ENCODE results near the gene ACTR2.
"Not testable (repeated sequence)": the region's sequence is repeated elsewhere in the genome, so short reads cannot be mapped to it uniquely, and the experiment has no call there.

The ACTR2 gene

DNA sequence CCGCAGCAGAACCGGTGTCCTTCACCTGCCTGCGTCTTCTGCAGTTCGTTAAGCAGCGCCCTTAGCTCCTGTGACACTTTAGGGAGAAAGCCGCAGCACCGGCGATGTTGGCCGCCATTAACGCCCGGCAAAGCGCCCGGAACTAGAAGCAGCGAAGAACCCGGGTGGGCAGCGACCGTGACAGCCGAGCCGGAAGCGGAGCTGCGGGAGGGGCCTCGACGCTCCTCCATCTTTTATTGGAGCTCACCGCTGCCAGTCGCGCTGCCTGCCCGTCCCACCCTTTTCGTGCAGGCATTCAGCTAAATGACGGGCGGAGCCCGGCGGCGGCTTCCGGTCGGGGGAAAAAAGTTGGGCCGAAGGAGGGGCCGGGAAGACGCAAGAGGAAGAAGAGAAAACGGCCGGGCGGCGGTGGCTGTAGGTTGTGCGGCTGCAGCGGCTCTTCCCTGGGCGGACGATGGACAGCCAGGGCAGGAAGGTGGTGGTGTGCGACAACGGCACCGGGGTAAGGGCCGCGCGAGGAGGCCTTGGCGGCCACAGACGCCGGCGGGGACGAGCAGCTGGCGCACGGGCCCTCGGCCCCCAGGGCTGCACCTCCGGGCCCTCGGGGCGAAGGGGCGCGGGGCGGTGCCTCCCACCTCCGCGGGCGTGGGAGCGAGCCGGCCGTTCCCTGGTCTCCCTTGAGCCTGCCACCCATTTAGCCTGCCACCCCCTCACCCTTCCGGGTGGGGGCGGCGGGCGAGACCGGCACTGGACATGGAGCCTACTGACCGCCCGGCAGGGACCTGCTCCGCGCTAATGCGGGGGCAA is at the start of gene ACTR2:
ACTR2 (plus strand) TSS at position 376 of the 807 bp plus-strand sequence; CDS start at position 455, 79 bp downstream.
- FAIRE-seq, result no peak

DNA sequence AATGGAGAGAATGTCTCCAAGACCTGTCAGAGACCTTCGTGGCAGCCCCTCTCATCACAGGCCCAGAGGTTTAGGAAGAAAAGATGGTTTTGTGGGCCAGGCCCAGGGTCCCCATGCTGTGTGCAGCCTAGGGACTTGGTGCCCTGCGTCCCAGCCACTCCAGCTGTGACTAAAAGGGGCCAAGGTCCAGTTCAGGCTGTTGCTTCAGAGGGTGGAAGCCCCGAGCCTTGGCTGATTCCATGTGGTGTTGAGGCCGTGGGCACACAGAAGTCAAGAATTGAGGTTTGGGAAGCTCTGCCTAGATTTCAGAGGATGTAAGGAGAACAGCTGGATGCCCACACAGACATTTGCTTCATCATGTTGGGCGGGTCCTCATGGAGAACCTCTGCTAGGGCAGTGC is 45.1 kb upstream of the ACTR2 start:
- no peak for FAIRE-seq

DNA sequence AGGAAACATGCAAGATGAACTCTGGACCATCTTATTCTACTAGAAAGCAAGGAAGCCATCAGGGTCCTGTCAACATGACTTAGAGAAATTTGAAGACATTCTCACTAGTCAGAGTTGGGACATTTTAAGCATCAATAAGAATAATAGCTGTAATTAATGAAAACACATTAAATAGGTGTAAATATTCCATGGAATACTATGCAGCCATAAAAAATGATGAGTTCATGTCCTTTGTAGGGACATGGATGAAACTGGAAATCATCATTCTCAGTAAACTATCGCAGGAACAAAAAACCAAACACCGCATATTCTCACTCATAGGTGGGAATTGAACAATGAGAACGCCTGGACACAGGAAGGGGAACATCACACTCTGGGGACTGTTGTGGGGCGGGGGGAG is 44.2 kb upstream of the ACTR2 start:
- FAIRE-seq, result not testable (repeated sequence)

DNA sequence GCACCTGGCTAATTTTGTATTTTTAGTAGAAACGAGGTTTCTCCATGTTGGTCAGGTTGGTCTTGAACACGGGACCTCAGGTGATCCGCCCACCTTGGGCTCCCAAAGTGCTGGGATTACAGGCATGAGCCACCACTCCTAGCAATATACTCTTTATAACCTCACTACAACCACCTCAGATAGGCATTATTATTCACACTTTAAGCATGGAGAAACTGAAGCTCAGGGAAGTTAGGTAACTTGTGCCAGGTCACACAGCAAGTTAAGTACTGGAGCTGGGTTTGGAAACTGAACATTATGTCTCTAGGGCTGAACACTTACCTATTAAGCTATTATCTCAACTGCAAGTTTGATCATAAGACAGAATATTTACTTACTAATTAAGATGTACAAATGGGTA is 42.6 kb upstream of the ACTR2 start:
- no peak for FAIRE-seq

DNA sequence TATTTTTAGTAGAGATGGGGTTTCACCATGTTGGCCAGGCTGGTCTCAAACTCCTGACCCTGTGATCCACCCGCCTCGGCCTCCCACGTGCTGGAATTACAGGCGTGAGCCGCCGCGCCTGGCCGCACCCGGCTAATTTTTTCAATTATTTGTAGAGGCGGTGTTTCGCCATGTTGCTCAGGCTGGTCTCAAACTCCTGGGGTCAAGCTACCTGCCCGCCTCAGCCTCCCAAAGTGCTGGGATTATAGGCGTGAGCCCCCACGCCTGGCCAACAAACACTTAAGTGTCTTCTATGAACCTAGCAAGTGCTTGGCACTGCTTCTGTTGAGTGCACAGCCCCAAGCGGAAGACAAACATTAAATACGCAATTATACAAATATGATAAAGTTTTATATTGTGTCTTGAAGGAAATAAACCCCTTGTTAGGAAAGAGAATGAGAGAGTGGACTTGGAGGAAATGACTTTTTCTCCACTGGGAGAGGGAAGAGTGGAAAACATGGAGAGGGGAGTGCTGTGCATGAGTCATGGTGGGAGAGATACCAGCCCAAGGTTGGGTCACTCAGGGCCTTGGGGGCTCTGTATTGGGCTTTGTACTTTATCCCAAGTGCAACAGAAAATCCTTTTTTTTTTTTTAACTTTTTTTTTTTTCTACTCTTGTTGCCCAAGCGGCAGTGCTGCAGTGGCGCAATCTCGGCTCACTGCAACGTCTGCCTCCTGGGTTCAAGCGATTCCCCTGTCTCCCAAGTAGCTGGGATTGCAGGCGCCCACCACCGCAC is 41.4 kb upstream of the ACTR2 start:
- no peak for FAIRE-seq

DNA sequence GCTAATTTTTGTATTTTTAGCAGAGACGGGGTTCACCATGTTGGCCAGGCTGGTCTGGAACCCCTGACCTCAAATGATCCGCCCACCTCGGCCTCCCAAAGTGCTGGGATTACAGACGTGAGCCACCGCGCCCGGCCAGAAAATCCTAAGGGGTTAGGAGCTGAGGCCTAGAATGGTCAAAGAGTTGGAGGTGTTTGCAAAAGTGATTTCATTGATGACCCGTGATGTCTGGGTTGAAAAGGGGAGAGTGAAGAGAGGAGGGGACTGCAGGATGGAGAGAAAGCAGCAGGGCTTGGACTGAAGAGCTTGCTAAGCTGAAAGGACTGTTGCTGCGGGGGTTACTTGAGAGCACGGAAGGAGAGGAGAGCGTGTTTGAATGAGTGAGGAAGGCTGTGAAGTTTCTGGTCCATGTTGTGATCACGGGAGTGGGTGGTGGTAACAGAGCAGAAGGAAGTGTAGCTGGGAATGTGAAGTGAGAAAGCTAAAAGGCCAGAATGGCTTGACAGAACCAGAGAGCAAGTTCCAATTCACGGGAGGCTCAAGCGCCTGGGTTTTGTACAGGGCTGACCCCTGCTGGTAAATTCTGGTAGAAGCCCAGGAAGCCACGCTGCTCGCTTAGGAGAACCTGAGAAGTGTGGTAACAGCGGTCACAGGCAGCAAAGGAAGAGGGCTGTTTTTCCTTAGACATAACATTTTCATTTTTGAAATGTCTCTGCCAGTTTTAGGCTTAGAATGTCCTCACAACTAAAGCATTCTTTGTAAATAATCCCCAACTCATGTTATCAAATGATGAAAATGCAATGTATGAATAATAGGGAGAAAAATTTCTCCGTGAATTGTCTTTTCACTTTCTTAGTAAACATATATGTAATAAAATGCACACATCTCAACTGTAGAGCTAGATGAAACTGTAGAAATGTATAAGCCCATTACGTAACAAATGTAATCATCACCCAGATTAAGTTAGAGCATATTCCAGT is 40.5 kb upstream of the ACTR2 start:
- no peak for FAIRE-seq

DNA sequence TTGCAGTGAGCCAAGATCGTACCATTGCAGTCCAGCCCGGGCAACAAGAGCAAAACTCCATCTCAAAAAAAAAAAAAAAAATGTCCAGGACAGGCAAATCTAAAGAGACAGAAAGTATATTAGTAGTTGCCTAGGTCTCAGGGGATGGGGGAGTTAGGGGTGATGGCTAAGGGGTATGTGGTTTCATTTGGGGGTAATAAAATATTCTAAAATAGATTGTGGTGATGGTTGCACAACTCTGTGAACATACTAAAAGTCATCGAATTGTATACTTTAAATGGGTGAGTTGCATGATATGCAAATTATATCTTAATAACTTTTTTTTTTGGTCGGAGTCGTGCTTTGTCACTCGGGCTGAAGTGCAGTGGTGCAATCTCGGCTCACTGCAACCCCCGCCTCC is 34.2 kb upstream of the ACTR2 start:
- no peak for FAIRE-seq

DNA sequence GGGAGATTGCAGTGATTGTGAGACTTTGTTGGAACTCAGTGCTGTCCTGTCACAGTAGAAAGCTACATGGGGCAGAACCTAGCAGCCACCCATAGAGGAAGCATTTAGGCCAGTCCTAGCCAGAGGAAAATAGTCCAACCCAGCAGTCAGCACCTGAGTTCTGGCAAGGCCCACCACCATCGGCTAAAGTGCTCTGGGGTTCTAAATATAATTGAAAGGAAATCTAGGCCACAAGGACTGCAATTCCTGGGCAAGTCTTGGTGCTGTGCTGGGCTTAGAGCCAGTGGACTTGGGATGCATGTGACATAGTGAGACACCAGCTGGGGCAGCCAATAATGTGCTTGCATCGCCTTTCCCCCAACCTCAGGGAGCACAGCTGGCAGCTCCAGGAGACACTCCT is 28.9 kb upstream of the ACTR2 start:
- no peak for FAIRE-seq

DNA sequence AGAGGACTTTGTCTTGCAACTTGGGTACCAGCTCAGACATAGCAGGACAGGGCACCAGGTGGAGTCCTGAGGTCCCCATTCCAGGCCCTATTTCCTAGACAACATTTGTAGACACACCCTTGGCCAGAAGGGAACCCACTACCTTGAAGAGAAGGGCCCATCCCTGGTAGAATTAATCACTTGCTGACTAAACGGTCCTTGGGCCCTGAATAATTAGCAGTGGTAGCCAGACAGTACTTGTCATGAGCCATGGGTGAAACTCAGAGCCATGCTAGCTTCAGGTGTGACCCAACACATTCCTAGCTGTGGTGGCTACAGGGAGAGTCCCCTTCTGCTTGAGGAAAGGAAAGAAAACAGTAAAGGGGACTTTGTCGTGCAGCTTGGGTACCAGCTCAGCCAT is 28.5 kb upstream of the ACTR2 start:
- FAIRE-seq, result no peak

DNA sequence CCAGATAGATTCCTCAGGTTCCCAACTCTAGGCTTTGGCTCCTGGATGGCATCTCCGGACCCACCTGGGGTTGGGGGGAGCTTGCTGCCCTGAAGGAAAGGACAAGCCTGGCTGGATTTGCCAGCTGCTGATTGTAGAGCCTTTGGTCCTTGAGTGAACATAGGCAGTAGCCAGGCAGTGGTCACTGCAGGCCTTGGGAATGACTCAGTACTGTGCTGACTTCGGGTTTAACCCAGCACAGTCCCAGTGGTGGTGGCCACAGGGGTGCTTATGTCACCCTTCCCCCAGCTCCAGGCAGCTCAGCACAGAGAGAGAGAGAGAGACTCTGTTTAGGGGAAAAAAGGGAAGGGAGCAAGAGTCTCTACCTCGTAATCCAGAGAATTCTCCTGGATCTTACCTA is 27.7 kb upstream of the ACTR2 start:
- FAIRE-seq, result no peak

DNA sequence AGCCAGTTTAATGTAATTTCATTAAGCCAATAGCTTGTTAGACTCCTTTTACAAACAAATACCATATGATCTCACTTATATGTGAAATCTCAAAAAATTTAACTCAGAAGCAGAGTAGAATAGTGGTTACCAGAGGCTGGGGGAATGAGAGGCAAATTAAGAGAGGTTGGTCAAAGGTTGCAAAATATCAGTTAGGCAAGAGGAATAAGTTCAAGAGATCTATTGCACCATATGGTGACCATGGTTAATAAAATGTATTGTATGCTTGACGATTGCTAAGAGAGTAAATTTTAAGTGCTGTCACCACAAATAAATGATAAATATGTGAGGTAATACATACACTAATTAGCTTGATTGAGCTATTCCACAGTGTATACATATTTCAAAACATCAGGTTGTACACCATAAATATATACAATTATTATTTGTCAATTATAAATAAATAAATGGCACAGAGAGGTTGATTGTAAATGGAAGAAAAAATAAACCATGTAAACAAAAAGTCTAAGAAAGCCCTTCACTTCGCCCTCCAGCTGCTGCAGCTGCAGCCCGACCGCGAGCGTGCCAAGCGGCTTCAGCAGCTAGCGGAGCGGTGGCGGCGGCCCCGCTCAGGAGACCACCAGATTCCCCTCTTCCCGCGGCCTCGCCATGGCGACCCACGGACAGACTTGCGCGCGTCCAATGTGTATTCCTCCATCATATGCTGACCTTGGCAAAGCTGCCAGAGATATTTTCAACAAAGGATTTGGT is 23.0 kb upstream of the ACTR2 start:
- no peak for FAIRE-seq

DNA sequence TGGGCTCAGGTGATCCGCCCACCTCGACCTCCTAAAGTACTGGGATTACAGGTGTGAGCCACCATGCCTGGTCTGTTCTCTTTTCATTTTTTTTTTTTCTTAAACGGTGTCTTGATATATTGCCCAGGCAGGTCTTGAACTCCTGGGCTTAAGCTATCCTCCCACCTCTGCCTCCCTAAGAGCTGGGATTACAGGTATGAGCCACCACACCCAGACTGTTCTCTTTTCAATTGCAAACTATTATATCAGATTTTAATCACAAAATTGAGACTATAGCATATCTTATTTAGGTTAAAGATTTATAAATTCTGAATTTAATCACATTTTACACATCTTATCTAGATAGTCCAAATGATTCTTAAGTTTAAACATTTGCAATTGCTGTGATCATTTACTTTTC is 15.5 kb upstream of the ACTR2 start:
- no peak for FAIRE-seq

DNA sequence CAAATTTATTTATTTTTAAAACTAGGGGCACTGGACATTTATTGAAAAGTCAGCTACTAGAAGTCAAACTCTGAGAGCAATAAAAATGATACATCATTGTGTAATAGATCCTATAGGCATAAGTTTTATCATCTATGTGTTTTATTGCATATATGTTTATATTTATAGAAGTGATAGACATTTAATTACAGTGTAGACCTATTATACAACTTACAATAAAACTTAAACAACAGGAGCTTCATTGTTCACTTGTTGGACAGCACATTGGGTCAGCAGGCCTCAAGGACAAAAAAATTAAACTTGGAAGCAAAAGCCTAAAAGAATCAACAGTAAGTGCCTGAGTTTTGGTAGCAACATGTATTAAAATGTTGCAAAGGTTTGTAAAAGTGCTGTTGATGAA is 15.0 kb upstream of the ACTR2 start:
- no peak for FAIRE-seq

DNA sequence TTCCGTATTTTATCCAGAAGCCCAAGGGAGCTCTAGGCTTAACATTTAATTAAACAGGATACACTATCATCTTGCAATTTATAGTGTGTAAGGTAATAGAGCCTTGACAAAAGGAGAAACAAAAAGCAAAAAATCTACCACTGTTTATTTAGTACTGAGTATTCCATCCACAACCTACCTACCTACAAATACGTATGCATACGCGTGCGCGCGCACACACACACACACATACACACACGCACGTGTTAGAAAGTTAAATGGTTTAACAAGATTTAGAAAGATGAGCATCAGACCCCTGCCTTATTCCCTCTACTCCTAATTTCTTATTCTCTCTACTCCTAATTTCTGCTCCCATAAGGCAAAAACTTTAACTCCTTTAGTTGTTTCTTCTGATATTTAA is 14.6 kb upstream of the ACTR2 start:
- FAIRE-seq, result no peak

DNA sequence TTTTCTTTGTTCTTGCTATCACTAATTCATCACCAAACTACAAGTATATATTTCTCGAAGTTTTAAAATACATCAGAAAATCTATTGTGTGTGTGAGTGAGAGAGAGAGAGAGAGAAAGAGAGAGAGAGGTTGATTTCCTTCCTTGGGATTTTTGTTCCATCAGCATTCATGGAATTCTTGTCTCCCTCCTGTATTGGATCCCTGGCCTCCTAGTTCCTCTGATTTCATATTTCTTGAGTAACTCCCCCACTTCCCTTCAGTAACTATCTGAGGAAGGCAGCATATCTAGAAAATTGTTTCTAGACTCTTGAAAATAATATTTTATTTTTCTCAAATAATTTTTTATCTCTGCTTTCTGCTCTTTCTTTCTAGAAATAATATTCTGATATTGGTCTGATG is 13.3 kb upstream of the ACTR2 start:
- FAIRE-seq, result no peak

DNA sequence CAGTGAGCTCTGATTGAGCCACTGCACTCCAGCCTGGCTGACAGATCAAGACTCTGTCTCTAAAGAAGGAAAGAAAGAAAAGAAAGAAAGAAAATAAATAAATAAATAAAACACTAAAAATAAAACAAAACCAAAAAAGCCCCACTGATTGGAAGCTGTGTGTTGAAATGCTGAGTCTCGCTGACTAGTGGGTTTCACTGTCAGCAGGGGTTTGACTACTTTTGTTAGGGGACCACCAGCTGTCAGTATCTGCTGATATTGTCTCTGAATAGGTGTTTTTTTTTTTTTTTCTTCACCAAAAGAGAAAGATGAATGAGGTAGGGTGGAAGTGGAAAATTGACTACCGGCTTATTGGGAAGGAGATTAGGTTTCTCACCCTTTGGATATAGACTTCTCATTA is 12.8 kb upstream of the ACTR2 start:
- FAIRE-seq, result no peak

DNA sequence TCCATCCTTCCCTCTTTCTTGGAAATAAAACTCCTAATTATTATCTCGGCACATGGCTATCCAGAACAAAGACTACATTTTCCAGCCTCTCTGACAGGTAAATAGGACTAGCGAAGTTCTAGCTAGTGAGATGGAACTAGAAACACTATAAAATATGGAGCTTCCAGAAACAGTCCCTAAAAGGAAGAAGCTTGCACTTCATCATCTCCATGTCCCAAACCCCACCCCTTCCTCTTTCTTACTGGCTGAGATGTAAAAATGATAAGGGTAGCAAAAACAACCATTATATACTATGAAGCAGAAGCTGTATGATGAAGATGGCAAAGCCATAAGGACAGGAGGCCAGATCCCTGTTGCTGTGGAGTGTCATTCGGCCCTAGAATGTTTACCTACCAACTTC is 11.7 kb upstream of the ACTR2 start:
- no peak for FAIRE-seq

DNA sequence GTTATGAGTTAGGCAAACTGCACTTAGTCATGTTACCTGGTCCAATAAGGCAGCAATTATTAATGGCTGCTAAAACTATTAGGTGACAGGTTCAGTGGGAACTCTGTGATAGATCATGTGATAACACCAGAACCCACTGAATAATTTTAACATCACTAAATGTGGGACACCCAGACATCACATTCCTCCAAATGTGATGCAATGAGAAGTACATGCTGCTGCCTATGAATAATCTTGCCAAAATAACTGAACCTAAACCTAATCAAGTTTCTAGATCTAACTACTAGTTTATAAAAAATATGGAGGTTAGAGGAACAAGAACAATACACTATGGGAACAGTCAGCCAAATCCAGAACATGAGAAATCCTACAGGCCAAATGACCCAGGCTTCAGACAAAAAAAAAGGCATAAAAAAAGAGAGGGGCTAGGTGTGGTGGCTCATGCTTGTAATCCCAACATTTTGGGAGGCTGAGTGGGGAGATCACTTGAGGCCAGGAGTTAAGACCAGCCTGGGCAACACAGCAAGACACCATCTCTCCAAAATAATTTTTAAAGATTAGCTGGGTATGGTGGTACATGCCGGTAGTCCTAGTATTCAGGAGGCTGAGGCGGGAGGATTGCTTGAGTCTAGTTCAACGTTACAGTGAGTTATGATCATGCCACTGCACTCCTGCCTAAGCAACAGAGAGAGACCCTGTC is 7.0 kb upstream of the ACTR2 start:
- FAIRE-seq, result no peak

DNA sequence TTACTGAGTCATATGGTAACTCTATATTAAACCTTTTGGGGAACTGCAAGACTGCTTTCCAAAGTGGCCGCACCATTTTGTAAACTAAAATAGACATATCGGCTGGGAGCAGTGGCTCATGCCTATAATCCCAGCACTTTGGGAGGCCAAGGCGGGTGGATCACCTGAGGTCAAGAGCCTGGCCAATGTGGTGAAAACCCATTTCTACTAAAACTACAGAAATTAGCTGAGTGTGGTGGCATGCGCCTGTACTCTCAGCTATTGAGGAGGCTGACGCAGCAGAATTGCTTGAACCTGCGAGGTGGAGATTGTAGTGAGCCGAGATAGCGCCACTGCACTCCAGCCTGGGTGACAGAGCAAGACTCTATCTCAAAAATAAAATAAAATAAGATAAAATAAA is 6.4 kb upstream of the ACTR2 start:
- not testable (repeated sequence) for FAIRE-seq

DNA sequence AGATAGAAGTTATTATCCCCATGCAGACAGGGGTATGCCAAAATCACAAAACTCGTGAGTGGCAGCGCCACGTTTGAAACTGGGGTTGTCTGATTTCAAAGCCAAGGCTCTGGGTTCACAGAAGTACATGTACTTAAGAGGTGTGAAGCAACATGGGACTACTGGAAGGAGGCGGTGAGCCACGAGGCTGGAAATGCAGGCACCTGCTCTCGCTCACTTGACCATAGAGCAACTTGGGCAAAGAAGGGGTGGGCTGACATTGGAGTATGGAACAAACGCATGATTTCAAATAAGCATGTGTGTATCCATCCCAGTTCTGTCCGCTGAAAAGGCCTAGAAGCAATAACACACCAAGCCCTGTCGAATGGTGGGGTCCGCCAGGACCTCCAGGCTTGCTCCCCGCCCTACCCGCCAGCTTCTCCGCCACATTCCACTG is 593 bp upstream of the ACTR2 start:
- no peak for FAIRE-seq

DNA sequence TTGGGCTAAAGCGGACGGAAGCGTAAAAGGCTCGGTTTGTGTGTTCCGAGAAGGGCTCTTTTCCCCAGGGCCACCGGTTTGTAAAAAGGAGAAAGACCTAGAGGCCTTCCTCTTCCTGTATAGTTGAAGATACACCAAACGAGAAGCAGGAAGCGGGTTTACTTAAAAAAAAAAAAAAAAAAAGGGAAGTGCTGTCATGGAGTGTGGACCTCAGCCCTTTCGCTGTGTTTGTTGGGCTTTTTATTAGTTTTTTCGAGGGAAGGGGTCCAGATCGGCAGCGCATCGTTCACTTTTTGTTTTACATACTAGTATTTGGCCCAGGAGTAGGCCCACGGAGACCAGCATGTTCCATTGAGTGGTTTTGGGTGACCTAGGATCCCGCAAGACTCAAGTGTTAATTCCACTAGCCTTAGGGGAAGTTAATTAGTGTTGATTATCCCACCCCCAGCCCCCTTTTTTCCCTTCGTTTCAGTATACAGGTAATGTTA is 676 bp downstream of the ACTR2 start:
- no peak for FAIRE-seq

DNA sequence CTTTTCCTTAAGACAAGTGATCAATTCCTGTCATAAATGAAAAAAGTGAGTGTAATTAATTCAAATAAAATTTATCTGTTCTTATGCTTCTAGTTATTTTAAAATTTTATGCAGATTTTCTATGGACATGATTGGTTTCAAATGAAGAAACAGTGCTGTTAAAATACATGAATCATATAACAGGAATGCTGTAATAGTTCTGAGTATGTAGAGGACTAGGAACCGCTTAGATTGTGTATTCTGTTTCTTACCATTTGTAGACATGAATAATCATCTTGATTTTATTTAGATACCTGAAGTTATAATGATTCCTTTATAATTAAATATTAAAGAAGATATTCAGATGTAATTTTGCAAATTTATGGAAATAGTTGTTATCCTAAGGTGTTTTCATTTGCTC is 3.5 kb downstream of the ACTR2 start:
- no peak for FAIRE-seq
